Keratinocyte (primary cell): Measurements from ENCODE around the gene SYNE2. TPM values are rescaled to one million over a fixed set of nuclear protein-coding genes. Genes with fewer than 3 reads are reported as not detected.

ENCODE experiments used
- DNase-seq: peaks from one replicate; pipeline ENCODE4 v3.0.0-alpha.2; 2011; ENCODE audit warnings: low read depth, missing footprints, low spot score
- FAIRE-seq: peaks from 2 replicates; lab custom pipeline; 2011; peaks lifted over from hg19 to GRCh38; lab: Jason Lieb, UNC
- H2AFZ ChIP-seq: 2 replicates; pipeline ENCODE4 v1.6.0; 2012; ENCODE audit warnings: low read length, control low read depth, inconsistent platforms; ENCODE audit not compliant: control insufficient read depth
- H3K27ac ChIP-seq: 2 replicates; pipeline ENCODE4 v1.5.1; 2011; ENCODE audit warnings: low read length; ENCODE audit not compliant: control insufficient read depth, insufficient read depth
- H3K27me3 ChIP-seq: 3 replicates; pipeline ENCODE4 v1.6.0; 2011; ENCODE audit warnings: low read length; ENCODE audit not compliant: control insufficient read depth, insufficient read depth; ENCODE audit errors: extremely low read depth
- H3K36me3 ChIP-seq, 2 experiments: 2 replicates in 1 of 2; 3 replicates in 1 of 2; pipeline ENCODE4 v1.5.1; 2011; ENCODE audit warnings: low read length in 2 of 2, mild to moderate bottlenecking in 1 of 2; ENCODE audit not compliant: control insufficient read depth in 2 of 2, insufficient read depth in 2 of 2; ENCODE audit errors: extremely low read depth in 1 of 2
- H3K4me1 ChIP-seq: 3 replicates; pipeline ENCODE4 v1.5.1; 2011; ENCODE audit warnings: low read length; ENCODE audit not compliant: control insufficient read depth, insufficient read depth; ENCODE audit errors: extremely low read depth
- H3K4me2 ChIP-seq: 3 replicates; pipeline ENCODE4 v1.6.0; 2011; ENCODE audit warnings: low read depth, low read length; ENCODE audit not compliant: control insufficient read depth, insufficient read depth; ENCODE audit errors: extremely low read depth
- H3K4me3 ChIP-seq, 3 experiments: fragments of 200-600 bp in 1 of 3; sonication (generic) in 1 of 3; 2 replicates in 2 of 3; 3 replicates in 1 of 3; pipeline ENCODE4 v1.5.1; 2011 to 2016; ENCODE audit warnings: low read length in 3 of 3, mild to moderate bottlenecking in 3 of 3, control low read depth in 2 of 3, inconsistent platforms in 1 of 3, low read depth in 1 of 3, mixed read lengths in 1 of 3, mixed run types in 1 of 3, moderate library complexity in 1 of 3; ENCODE audit not compliant: control insufficient read depth in 2 of 3, insufficient read depth in 2 of 3; ENCODE audit errors: extremely low read depth in 1 of 3
- H3K79me2 ChIP-seq: 2 replicates; pipeline ENCODE4 v1.6.0; 2012; ENCODE audit warnings: low read length; ENCODE audit not compliant: control insufficient read depth, insufficient read depth
- H3K9ac ChIP-seq: 3 replicates; pipeline ENCODE4 v1.6.0; 2011; ENCODE audit warnings: low read length; ENCODE audit not compliant: control insufficient read depth, insufficient read depth; ENCODE audit errors: extremely low read depth
- H3K9me1 ChIP-seq: 3 replicates; pipeline ENCODE4 v1.6.0; 2011; ENCODE audit warnings: low read length; ENCODE audit not compliant: control insufficient read depth, insufficient read depth; ENCODE audit errors: extremely low read depth
- H3K9me3 ChIP-seq: 2 replicates; pipeline ENCODE4 v1.5.1; 2012; ENCODE audit warnings: low read depth, low read length; ENCODE audit not compliant: control insufficient read depth
- H4K20me1 ChIP-seq: 3 replicates; pipeline ENCODE4 v1.6.0; 2011; ENCODE audit warnings: low read length; ENCODE audit not compliant: control insufficient read depth, insufficient read depth; ENCODE audit errors: extremely low read depth
- EZH2 ChIP-seq: IDR thresholded peaks from one replicate; pipeline ENCODE4 v1.6.1; 2012; ENCODE audit warnings: inconsistent platforms, mild to moderate bottlenecking, low read length, moderate library complexity
- dilution Hi-C: fragments of 300-500 bp; cut with MboI; formaldehyde crosslinking; loops from one replicate; pipeline ENCODE4 v1.7.0; 2020; ENCODE audit warnings: low sequenced_read_pairs; ENCODE audit not compliant: extremely low pct_ligation_motif_present
- polyA plus RNA-seq, 5 experiments: library from polyadenylated mRNA; depleted of rRNA in 3 of 5; stranded (reverse) in 3 of 5; stranded (forward) in 1 of 5; unstranded in 1 of 5; fragments of >200 nt; gene quantifications; 1 replicate in 1 of 5; 2 replicates in 3 of 5; 3 replicates in 1 of 5; pipeline versions ENCODE4 v1.2.1 to v1.2.3, GENCODE V29; 2011 to 2012; ENCODE audit warnings: missing spikeins in 2 of 5, low read depth in 1 of 5, low replicate concordance in 1 of 5
- TF ChIP-seq, protein P1 (sequence below), 3 experiments: IDR thresholded peaks in 1 of 3; conservative IDR thresholded peaks in 1 of 3; optimal IDR thresholded peaks in 1 of 3; 2 replicates in 2 of 3; 3 replicates in 1 of 3; pipeline versions ENCODE3 to v1.5.1; 2011; ENCODE audit warnings: low read length in 3 of 3, mild to moderate bottlenecking in 3 of 3, moderate library complexity in 2 of 3, control low read depth in 1 of 3, inconsistent platforms in 1 of 3; ENCODE audit not compliant: insufficient read depth in 2 of 3; ENCODE audit errors: extremely low read depth in 1 of 3

The SYNE2 gene
- polyA plus RNA-seq, 1 donor (not counting 4 experiments of a cell fraction or from before 2014, with no cell fraction given) = 9.9 TPM

DNA sequence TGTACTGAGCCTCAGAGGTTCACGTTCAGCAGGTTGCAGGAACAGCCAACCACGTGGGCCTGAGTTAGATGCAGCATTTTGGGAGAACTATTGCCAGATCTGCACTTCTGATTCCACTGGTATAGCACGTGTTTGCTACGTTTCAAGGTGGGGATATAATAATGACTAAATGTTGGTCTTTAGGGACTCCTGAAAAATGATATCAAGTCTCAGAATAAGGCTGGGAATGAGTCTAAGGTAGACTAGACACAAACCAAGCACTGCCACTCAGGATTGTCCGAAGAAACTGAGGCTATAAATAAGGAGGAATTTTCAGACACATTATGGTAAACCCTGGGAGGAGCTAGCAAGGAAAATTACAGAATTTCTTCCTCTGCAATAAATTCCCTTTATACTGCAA lies 343.3 kb downstream of the SYNE2 start:
- TF ChIP-seq EZH2 = no peak
- TF ChIP-seq, protein P1, sequence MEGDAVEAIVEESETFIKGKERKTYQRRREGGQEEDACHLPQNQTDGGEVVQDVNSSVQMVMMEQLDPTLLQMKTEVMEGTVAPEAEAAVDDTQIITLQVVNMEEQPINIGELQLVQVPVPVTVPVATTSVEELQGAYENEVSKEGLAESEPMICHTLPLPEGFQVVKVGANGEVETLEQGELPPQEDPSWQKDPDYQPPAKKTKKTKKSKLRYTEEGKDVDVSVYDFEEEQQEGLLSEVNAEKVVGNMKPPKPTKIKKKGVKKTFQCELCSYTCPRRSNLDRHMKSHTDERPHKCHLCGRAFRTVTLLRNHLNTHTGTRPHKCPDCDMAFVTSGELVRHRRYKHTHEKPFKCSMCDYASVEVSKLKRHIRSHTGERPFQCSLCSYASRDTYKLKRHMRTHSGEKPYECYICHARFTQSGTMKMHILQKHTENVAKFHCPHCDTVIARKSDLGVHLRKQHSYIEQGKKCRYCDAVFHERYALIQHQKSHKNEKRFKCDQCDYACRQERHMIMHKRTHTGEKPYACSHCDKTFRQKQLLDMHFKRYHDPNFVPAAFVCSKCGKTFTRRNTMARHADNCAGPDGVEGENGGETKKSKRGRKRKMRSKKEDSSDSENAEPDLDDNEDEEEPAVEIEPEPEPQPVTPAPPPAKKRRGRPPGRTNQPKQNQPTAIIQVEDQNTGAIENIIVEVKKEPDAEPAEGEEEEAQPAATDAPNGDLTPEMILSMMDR (optimal IDR thresholded peaks at IDR 0.05 in 1 of 3, IDR thresholded peaks at IDR 0.05 in 1 of 3, conservative IDR thresholded peaks at IDR 0.05 in 1 of 3; ENCODE audit: extremely low read depth in 1 of 3, insufficient read depth in 2 of 3, low read length in 3 of 3) = no peak
- no peak overlapping the region for H2AFZ ChIP-seq
- H3K4me1 ChIP-seq = peaks cover 10% of the 10 kb centered on the region

DNA sequence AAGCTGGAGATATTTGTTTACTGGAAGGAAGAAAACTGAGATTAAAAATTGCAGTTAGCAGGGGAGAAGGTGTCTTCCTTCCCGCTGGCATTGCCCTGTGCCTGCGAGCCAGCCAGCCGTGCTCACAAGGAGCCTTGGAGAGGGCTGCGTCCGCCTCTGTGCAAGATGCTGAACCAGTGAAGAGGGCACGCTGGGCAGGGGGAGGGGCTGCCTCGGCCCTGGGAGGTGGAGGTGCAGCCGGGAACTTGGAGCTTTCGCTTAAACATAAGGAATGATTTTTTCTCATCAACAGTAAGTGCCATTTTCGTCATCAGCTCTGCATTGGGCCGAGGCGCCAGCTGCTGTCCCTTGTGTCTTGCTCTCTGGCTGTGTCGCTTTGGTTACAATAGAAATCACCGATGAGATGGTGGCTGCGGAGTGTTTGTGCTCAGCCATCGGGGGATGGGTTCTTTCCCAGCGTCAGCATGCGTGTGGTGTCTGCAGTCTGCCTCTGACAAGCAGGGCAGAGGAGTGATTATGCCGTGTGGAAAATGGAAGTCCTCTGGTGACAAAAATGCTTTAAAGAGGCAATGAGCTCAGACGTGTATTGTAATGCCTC lies 344.1 kb downstream of the SYNE2 start:
- Histone ChIP-seq H3K27me3 (no peaks in the 10 kb centered on the region), H3K4me3 (no peak overlapping the region), H3K9me3 (no peaks in the 10 kb centered on the region), H3K36me3 (peaks cover 0 to 6% of the 10 kb centered on the region in 2 experiments), H3K4me1 (peaks cover 8% of the 10 kb centered on the region), H3K79me2 (no peaks in the 10 kb centered on the region), H3K9me1 (no peaks in the 10 kb centered on the region), H3K27ac (no peak overlapping the region), H2AFZ (no peak overlapping the region), H3K9ac (no peak overlapping the region), H3K4me2 (no peak overlapping the region), H4K20me1 (no peaks in the 10 kb centered on the region)
- FAIRE-seq (no peak), DNase-seq (no peak)
- no peak for TF ChIP-seq EZH2
- TF ChIP-seq, protein P1 (optimal IDR thresholded peaks at IDR 0.05 in 1 of 3, IDR thresholded peaks at IDR 0.05 in 1 of 3, conservative IDR thresholded peaks at IDR 0.05 in 1 of 3; ENCODE audit: extremely low read depth in 1 of 3, insufficient read depth in 2 of 3, low read length in 3 of 3) = no peak
- dilution Hi-C loops = no loop called here

More for the DNA sequence above, 343.3 kb downstream of the SYNE2 start:
- Histone ChIP-seq H3K27me3 (no peaks in the 10 kb centered on the region), H3K9me3 (no peaks in the 10 kb centered on the region), H3K9me1 (no peaks in the 10 kb centered on the region), H3K4me2 (no peak overlapping the region), H3K36me3 (peaks cover 0 to 6% of the 10 kb centered on the region in 2 experiments), H3K79me2 (no peaks in the 10 kb centered on the region), H3K4me3 (no peak overlapping the region), H4K20me1 (no peaks in the 10 kb centered on the region), H3K27ac (no peak overlapping the region), H3K9ac (no peak overlapping the region)
- DNase-seq (no peak), FAIRE-seq (no peak)
- dilution Hi-C loops = no loop called here
